Calu3 (cell line): ENCODE data around the gene PCNT. TPM values are rescaled to one million over a fixed set of nuclear protein-coding genes. Genes with fewer than 3 reads are reported as not detected.
"Not testable (repeated sequence)": the region's sequence is repeated elsewhere in the genome, so short reads cannot be mapped to it uniquely, and the experiment has no call there.

Experiments used
- BruUV-seq: library from RNA; stranded (reverse); fragments of 400-500 nt; replicated peaks from 2 replicates; lab custom pipeline; 2021; lab: Mats Ljungman, UMichigan
- CTCF ChIA-PET: fragments of 300-600 bp; sonication (Branson Sonifier 250); formaldehyde crosslinking; loops from one replicate; lab custom pipeline; 2022; ENCODE audit warnings: antibody characterized with exemption; lab: Charles Lee
- DNase-seq: peaks from one replicate; pipeline ENCODE4 v3.0.0; 2022
- H3K27ac Mint-ChIP-seq: one replicate; pipeline ENCODE4 v1.8.0; 2022; ENCODE audit warnings: mixed read lengths; ENCODE audit not compliant: unreplicated experiment
- H3K27me3 Mint-ChIP-seq: one replicate; pipeline ENCODE4 v1.8.0; 2022; ENCODE audit warnings: mixed read lengths; ENCODE audit not compliant: unreplicated experiment
- H3K36me3 Mint-ChIP-seq: one replicate; pipeline ENCODE4 v1.8.0; 2022; ENCODE audit warnings: mild to moderate bottlenecking, moderate library complexity, mixed read lengths; ENCODE audit not compliant: insufficient read depth, unreplicated experiment
- H3K4me1 Mint-ChIP-seq: one replicate; pipeline ENCODE4 v1.8.0; 2022; ENCODE audit warnings: mild to moderate bottlenecking, low read depth, mixed read lengths; ENCODE audit not compliant: unreplicated experiment
- H3K4me3 Mint-ChIP-seq: one replicate; pipeline ENCODE4 v1.8.0; 2022; ENCODE audit warnings: mild to moderate bottlenecking, low read depth, moderate library complexity, mixed read lengths; ENCODE audit not compliant: unreplicated experiment
- H3K9me3 Mint-ChIP-seq: one replicate; pipeline ENCODE4 v1.8.0; 2022; ENCODE audit warnings: low read depth, mixed read lengths; ENCODE audit not compliant: unreplicated experiment
- intact Hi-C: fragments of 100-400 bp; cut with micrococcal nuclease; formaldehyde crosslinking; loops from one replicate; pipeline ENCODE4 v1.10.0; 2022; ENCODE audit not compliant: unreplicated experiment
- total RNA-seq: library from RNA; stranded (reverse); gene quantifications from 2 replicates; pipeline ENCODE4 v1.2.3, GENCODE V29; 2022
- TF ChIP-seq, protein P1 (sequence below): fragments of 200-600 bp; IDR thresholded peaks from one replicate; pipeline ENCODE4 v1.8.0; 2022; ENCODE audit warnings: antibody characterized with exemption; ENCODE audit not compliant: unreplicated experiment

PCNT gene
- total RNA-seq, 1 experiment from 2014 or later = 32.2 TPM

DNA sequence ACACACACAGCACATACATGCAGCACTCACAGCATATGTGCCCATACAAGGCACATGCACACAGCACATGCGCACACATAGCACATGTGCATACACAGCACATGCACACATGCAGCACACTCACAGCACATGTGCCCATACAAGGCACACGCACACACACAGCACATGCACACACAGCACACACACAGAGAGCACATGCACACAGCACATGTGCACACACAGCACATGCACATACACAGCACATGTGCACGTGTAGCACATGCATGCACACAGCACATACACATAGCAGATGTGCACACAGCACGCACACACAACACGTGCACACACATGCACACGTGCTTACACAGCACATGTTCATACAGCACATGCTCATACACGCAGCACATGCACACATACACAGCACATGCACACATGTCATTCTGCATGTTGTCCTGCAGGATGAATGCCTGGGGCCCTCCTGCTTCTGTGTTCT lies 48.1 kb downstream of the PCNT start:
- no TSS peak for BruUV-seq
- H3K36me3 Mint-ChIP-seq = peaks cover 5% of the 10 kb centered on the region

DNA sequence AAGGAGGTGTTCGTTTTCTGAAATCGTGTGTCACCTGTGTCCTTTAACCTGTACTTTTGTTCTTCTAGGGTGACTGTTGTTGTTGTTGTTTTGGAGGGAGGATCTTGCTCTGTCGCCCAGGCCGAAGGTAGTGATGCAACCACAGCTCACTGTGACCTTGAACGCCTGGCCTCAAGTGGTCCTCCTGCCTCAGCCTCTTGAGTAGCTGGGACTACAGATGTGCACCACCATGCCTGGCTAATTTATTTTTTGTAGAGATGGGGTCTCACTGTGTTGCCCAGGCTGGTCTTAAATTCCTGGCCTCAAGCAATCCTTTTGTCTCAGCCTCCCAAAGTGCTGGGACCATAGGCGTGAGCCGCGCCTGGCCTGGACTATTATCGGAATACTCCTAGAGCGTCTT lies 49.0 kb downstream of the PCNT start:
- not testable (repeated sequence) for H3K4me3 Mint-ChIP-seq

More for the DNA sequence above, 48.1 kb downstream of the PCNT start:
- Mint-ChIP-seq H3K9me3 (no peaks in the 10 kb centered on the region), H3K4me3 (no peak overlapping the region), H3K4me1 (no peaks in the 10 kb centered on the region), H3K27ac (no peak overlapping the region), H3K27me3 (no peaks in the 10 kb centered on the region)
- intact Hi-C loops = no loop called here
- TF ChIP-seq, protein P1, sequence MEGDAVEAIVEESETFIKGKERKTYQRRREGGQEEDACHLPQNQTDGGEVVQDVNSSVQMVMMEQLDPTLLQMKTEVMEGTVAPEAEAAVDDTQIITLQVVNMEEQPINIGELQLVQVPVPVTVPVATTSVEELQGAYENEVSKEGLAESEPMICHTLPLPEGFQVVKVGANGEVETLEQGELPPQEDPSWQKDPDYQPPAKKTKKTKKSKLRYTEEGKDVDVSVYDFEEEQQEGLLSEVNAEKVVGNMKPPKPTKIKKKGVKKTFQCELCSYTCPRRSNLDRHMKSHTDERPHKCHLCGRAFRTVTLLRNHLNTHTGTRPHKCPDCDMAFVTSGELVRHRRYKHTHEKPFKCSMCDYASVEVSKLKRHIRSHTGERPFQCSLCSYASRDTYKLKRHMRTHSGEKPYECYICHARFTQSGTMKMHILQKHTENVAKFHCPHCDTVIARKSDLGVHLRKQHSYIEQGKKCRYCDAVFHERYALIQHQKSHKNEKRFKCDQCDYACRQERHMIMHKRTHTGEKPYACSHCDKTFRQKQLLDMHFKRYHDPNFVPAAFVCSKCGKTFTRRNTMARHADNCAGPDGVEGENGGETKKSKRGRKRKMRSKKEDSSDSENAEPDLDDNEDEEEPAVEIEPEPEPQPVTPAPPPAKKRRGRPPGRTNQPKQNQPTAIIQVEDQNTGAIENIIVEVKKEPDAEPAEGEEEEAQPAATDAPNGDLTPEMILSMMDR = no peak
- CTCF ChIA-PET = no interaction called here
- no peak for DNase-seq

DNA sequence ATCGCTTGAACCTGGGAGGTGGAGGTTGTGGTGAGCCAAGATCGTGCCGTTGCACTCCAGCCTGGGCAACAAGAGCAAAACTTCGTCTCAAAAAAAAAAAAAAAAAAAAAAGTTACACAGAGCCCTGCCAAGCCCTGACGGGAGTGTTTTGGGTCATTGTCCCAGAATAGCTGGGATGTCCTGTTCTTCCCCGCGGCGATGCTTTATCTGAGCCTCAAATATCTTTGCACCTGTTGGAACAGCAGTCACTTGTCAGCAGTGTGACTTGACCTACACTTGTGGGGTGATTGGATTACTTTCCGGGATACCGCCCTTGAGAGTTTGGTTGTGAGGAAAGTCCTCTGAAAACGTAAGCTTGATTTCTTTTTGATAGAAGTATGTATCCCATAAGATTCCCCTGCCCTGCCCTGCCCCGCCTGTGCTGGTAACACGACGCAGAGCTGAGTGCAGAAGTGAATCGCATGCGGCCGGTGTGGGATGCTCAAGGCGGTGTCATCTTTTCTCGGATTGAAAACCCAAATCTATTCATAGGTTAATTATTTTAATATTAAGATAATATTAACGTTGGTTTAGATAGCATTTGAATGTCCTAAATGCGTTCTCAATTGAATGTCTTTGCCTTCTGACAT lies 50.9 kb downstream of the PCNT start:
- H3K4me3 Mint-ChIP-seq = no peak overlapping the region
- no peaks in the 10 kb centered on the region for H3K9me3 Mint-ChIP-seq
- no peaks in the 10 kb centered on the region for H3K27me3 Mint-ChIP-seq
- H3K4me1 Mint-ChIP-seq = no peaks in the 10 kb centered on the region
- H3K36me3 Mint-ChIP-seq = peaks cover 10% of the 10 kb centered on the region
- intact Hi-C loops = no loop called here
- H3K27ac Mint-ChIP-seq = no peak overlapping the region
- TF ChIP-seq, protein P1 = no peak
- DNase-seq = no peak
- no TSS peak for BruUV-seq
- CTCF ChIA-PET = no interaction called here

More for the DNA sequence above, 49.0 kb downstream of the PCNT start:
- H3K4me1 Mint-ChIP-seq, BruUV-seq, CTCF ChIA-PET, H3K27ac Mint-ChIP-seq, H3K9me3 Mint-ChIP-seq, intact Hi-C loops, H3K27me3 Mint-ChIP-seq, H3K36me3 Mint-ChIP-seq, DNase-seq: not testable (repeated sequence)

DNA sequence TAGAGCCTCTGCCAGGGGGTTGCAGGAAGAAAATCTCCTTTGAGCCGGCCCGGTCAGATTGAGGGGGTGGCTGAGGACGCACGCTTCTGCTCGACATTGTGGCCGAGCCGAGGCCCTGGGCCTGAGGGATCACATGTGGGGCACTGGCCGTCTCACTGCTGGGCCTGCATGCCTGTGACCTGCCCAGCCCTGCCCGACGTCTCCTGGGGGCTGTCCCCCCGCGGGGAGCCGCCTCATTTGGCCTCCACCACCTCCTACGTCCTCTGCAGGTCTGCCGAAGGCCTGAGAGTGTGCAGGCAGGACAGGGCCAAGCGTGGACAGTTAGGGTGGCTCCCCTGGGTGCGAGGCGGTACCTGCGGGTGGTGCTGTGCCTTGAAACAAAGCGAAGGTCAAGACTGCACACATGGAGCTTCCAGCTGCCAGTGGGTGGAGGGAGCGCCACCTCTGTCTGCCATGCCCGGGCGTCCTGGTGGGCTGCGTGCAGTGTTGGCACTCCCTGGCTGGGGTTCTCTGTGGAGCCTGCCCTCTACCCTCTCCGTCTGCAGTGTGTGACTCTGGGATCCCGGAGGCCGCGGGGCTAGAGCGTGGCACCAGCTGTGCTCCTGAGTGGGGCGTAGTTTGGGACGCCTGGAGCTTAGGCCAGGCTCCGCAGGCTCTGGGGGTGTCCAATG lies 51.7 kb downstream of the PCNT start:
- H3K9me3 Mint-ChIP-seq = no peaks in the 10 kb centered on the region
- H3K4me1 Mint-ChIP-seq = no peaks in the 10 kb centered on the region
- H3K27ac Mint-ChIP-seq = no peak overlapping the region
- H3K4me3 Mint-ChIP-seq = no peak overlapping the region
- peaks cover 10% of the 10 kb centered on the region for H3K36me3 Mint-ChIP-seq
- CTCF ChIA-PET = no interaction called here
- BruUV-seq = no TSS peak
- intact Hi-C loops = no loop called here
- DNase-seq = no peak
- no peaks in the 10 kb centered on the region for H3K27me3 Mint-ChIP-seq
- TF ChIP-seq, protein P1 = no peak

DNA sequence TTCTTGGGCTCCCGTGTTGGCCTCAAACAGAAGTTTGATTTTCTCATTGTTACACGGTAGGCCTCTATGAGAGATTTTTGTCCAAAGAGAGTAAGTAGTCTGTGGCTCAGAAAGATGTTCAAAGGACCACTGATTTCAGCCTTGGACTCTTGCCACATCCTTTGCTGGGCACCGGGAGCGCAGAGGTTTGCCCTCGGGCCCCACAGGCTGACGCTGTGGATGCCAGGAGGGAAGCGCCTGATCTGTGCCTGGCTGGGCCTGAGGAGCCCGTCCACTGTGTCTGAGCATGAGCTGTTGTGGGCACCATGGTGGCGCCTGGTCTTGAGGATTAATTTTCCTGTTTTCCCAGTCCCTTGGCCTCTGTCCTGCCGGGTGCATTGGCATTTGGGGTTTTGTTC lies 52.3 kb downstream of the PCNT start:
- no TSS peak for BruUV-seq
- no peaks in the 10 kb centered on the region for H3K9me3 Mint-ChIP-seq
- H3K36me3 Mint-ChIP-seq = peaks cover 10% of the 10 kb centered on the region
- no peaks in the 10 kb centered on the region for H3K27me3 Mint-ChIP-seq
- CTCF ChIA-PET = no interaction called here
- DNase-seq = no peak
- TF ChIP-seq, protein P1 = no peak
- H3K4me3 Mint-ChIP-seq = no peak overlapping the region
- intact Hi-C loops = no loop called here
- H3K27ac Mint-ChIP-seq = no peak overlapping the region
- no peaks in the 10 kb centered on the region for H3K4me1 Mint-ChIP-seq
